Amygdala (tissue), 56 donors: ENCODE measurements around the gene SEC14L2.

Experiments
- DNase-seq, 56 donors: peaks; one replicate each; lab custom pipeline; 2025; lab: John Stamatoyannopoulos, UW

Gene SEC14L2

DNA sequence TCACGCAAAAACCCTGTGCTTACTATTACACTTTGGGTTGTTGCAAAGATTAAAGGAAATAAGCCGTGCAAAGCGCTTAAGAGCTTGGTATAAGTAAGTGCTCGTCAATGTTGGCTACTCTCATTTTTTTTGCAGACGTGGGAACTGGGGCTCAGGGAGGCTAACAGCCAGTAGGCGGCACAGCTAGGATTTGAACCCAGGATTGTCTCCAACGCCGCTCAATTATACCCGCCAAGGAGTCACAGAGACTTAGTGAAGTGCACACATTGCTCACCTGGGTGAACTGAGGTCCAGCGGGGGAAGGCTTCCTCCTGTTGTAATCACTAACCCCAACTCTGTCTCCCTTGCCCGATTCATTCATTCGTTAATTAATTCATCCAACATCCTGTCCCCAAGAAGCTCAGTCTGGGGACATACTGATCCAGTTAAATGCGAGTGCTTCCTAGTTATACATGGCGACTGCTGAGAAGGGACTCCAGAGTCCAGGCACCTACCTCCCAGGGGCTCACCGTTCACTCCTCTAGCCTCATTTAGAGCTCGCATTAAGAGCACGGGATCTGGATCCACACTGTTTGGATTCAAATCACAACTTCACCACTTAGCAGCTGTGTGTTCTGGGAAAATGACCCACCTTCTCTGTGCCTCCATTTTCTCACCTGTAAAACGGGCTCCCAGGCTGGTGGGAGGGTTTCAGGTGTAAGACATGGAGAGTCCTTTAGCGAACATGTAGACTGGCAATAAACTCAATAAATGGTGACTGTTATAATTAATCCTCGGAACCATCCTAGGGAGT is 27.9 kb downstream of the SEC14L2 start:
- peak in 14 of 56 donors; percentile 27 to 63 (median 49) for DNase-seq

DNA sequence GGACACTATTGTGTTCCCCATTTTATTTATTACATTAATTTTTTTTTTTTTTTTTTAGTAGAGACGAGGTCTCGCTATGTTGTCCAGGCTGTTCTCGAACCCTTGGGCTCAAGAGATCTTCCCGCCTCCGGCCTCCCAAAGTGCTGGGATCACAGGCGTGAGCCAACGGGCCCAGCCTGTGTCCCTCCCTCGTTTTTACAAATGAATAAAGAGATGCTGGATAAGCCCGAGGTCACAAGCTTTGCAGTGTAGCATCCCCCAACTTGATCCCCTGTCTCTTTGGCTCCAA is 28.5 kb downstream of the SEC14L2 start:
- no peak for DNase-seq

DNA sequence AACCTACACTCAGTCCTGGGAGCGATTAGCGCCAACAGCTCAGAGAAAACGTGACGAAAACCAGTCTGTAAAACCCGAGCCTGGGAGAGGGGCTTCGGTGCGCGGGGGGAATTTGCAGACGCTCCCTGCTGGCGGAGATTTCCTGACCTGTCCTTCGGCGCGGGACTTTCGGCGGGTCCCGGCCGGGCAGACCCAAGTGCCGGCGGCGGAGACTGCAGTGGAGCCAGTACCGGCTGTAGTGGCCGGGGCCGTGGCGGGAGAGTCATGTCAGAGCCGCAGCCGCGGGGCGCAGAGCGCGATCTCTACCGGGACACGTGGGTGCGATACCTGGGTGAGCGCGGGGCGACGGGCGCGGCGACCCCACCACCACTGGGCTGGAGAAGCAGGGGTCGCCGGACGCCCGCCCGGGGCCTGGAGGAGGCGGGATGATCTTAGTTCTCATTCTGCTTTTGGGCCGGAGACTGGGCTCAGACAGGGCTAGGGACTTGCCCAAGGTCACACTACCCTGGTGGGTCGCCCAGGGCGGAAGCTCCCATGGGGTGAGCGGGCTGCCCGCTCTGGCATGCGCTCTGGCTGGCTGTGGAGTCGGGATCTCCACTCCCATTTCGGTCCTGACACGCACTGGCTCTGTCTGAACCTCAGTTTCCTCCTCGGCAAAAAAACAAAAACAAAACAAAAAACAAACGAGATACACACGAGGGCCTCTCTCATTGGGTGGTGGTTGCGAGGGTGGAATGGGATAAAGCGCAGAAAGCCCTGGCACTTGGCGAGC is 29.0 kb downstream of the SEC14L2 start, which contains the start of gene MTFP1:
TSS of gene MTFP1 (plus strand) at position 153 of the 772 bp plus-strand sequence. CDS start at position 265, 112 bp downstream.
- DNase-seq: peak in 30 of 56 donors; percentile 5 to 57 (median 29)

DNA sequence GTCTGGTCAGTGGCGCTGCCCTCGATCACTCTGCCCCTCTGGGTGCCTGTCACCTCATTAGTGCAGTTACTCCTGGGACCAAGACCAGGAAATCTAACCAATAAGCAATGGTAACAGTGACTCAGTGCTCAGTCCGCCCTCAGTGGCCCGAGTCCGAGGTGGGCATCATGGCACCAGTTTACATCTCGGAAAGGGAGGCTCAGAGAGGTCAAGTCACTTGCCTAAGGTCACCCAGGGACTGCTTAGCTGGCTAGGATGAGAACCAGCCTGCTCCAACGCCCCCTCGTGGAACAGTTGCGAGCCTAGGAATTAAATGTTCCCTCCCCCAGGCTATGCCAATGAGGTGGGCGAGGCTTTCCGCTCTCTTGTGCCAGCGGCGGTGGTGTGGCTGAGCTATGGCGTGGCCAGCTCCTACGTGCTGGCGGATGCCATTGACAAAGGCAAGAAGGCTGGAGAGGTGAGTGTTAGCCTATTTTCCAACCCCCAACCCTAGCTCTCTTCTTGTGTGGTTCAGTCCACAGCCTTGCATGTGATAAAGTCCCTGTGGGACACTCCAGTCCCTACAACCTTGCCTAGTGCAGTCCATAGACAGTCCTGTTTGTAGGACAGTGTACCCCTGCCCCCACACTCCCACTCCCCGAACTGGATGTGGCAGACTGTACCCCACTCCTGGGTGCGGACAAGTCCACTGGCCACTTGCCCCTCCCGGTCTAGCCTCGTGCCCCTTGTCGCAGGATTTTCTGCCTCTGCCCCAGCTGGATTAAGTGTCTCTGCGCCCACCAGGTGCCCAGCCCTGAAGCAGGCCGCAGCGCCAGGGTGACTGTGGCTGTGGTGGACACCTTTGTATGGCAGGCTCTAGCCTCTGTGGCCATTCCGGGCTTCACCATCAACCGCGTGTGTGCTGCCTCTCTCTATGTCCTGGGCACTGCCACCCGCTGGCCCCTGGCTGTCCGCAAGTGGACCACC is 29.9 kb downstream of the SEC14L2 start:
- DNase-seq: peak in 46 of 56 donors; percentile 12 to 75 (median 48)

DNA sequence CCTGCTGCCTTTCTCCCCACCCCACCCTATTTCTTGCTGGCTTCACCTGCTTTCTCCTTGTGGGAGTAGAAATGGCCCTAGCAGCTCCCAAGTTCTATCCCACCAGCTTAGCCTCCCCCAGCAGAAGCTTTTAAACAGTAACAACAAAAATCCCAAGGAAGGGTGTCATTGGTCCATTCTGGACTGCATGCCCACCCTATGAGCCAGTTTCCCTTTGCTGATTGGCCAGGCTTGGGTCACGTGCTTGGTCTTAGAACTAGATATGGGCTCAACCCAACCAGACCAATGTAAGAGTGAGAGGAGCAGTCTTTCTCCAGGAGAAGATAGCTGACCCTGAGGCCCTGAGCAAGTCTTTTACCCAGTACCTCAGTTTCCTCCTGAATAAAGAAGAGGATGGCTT is 31.1 kb downstream of the SEC14L2 start:
- DNase-seq: no peak

DNA sequence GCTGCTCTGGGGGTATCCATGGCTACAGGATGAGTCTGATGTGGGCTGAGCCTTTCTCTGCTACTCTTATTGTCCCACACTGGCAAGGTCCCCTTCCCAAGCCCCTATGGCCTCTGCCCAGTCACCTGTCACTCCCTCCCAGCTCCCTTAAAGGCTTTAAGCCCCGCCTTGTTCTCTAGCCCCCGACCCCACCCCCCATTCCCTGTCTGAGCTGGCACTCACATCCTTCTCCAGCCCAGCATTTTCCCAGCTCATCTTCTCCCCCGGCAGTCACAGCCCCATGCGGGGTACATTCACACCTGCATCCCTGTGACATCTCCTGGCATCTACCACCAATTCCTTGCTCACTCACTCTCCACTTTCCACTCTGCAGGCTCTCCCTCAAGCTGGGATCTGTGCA is 33.1 kb downstream of the SEC14L2 start:
- no peak for DNase-seq

DNA sequence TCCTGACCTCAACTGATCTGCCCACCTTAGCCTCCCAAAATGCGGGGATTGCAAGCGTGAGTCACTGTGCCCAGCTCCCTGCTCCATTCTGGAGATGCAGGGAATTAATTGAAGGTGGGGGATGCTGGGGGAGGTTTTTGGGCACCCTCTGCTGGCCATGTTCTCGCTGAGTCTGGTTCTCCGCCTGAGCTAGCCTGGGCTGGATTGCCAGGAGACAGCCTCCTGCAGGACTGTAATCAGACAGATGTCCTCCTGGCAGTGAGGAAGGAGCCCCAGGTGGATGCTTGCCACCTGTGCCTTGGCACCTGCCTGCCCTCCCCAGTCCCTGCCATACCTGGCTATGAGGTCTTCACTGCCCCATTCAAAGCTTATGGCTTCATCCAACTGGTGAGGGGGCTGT is 34.1 kb downstream of the SEC14L2 start:
- no peak for DNase-seq

DNA sequence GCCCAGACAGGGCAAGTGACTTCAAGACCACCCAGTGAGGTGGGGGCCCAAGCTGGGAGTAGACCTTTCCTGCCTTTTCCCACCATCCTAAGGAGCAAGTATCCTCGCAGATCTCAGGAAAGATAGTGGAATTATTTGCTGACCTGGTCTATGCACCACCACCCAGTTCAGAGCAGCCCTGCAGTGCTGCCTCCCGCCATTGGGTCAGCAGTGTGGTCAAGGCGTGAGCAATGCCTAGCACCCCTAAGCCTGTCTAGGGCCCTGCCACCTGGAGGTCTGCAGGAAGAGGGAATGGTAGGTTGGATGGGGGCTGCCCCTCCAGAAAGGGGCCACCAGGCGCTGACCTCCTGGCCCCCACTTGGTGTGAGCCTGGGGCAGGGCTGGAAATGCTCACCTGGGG is 35.3 kb downstream of the SEC14L2 start:
- no peak for DNase-seq

DNA sequence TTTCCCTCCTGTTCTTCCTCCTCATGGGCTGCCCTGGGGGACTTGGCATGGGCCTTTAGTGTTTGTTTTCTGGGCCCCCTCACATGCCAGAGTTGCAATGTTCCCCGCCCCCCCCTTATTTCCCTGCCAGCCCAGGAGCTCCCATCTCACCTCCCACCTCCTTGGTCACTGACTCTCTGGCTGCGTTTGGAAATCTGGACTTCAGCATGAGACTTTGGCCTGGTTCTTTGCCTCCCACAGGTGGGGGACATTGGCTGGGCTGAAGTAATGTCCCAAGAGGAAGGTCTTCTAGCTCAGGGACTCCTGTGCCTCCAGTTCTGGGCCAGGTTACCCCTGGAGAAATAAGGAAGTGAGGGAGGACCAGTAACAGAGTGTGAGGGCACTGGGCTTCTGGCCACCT is 35.7 kb downstream of the SEC14L2 start:
- no peak for DNase-seq

DNA sequence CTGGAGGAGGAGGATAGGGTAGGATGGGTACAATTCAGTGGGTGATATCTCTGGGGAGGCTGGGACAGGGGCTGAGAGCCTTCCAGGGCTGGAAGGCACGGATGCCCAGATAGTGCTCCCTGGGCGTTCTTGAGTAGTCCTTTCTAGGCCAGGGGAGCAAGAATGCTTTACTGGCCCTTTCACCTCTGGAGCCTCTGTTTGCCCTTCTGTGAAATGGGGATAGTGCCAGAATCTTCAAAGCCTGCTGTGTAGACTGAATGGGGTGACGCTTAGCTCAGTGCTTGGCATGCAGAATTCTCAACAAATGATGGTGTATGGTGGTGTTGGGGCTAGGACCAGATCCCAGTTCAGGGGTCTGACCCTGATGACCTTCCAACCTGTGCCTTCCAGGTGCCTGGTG is 36.4 kb downstream of the SEC14L2 start:
- DNase-seq: no peak

DNA sequence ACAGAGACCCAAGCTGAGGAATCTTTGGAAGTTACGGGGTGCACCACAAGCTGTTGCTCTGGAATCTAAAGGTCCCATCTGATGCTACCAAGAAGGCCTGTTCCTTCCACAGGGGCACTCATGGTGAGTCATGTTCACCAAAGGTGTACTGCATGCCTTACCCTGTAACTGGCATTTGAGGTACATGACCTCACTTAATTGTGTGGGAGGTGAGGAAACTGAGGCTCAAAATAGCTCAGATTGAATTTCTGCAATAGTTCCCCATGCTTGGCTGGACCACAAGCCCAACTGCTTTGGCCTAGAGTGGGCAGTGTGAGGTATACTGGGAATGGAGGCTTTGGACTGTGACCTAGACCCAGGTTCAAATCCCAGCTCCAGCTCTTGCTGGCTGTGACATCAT is 37.0 kb downstream of the SEC14L2 start:
- DNase-seq: no peak

DNA sequence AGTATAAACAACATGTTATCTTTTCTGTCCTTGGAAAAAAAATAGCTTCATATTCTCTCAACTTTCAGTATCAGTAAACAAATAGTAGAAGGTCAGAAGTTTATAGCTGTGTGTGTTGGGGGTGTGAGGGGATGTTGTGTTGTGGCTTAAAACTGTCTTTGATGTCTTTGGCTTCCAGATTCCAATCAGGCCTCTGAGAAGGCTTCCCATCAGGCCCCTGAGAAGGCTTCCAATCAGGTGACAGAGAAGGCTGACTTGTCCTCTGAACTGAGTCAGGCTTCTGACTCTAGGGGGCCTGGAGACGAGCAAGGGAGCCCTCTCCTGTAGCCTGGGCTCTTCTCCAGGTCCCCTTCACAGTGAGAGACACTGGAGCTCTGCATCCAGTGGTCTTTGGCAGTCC is 38.0 kb downstream of the SEC14L2 start:
- no peak for DNase-seq

DNA sequence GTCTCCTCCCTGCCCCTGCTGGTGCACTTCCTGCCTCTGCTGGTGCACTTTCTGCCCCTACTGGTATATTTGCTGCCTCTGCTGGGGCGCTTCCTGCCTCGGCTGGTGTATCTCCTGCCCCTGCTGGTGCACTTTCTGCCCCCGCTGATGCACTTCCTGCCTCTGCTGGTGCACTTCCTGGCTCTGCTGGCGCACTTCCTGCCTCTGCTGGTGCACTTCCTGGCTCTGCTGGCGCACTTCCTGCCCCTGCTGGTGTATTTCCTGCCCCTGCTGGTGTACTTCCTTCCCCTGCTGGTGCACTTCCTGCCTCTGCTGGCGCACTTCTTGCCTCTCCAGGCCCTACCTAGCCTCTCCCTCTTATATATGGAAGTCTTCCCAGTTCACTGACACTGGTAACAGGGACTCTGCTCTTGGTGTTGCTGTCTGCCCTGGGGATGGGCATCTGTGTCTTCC is 38.9 kb downstream of the SEC14L2 start:
- no peak for DNase-seq

DNA sequence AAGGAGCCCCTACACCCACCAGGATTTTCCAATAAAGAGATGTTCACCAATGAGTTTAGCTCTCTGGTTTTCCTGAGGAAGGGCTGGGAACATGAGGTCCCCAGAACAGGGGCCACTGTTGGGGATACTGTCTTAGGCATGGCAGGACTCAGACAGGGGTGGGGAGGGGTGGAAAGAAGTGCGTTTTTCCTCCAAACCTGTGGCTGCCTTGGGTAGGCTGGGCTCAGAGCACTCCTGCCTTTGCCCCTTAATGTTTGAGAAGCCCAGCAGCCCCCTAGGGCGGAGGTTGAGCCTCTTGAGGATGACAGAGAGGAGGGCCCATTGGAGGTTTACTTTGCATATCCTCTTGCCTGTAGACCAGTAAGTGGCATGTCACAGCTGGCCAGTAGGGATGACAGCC is 39.4 kb downstream of the SEC14L2 start:
- no peak for DNase-seq

DNA sequence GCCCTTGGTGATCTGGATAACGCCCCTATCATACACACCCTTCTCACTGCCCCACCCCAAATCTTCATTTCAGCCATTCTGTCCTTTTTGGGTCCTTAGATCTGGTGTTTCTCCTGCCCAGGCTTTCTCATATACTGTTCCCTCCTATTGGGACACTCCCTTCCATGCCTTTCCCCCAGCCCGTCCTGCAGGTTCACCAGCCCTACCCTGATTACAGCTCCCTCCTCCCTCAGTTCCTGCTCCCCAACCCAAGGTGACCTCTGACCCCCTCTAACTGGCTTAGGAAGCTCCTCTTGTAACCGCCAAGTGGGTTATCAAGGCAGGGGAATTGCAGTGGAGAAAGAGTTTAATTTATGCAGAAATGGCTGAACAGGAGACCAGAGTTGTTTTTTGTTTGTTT is 41.7 kb downstream of the SEC14L2 start:
- no peak for DNase-seq

DNA sequence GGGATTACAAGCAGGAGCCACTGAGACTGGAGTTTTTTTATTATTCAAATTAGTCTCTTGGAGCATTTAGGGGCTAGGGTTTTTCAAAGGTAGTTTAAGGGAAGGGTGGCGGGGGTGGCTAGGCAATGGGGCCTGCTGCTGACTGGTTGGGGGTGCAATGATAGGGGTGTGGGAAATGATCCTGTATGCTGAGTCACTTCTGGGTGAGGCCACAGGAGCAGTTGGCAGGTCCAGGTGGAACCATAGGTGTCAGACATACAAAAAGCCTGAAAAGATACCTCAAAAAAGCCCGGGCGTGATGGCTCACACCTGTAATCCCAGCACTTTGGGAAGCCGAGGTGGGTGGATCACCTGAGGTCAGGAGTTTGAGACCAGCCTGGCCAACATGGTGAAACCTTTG is 42.4 kb downstream of the SEC14L2 start:
- DNase-seq: no peak

DNA sequence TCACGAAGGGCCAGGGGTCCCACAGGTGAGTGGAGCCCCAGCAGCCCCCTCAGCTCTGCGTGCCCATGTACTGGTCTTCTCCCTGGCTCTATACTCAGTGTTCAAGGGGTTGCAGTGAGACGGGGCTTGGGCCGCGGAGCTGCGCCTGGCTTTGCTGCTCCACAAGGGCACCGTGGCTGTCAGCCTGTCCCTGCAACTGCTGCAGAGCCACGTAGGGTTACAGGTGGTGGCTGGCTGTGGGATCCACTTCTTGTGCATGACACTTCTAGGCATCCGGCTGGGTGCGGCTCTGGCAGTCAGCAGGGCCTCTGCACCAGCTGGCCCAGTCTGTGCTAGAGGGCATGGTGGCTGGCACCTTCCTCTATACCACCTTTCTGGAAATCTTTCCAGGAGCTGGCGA is 43.0 kb downstream of the SEC14L2 start:
- DNase-seq: no peak

DNA sequence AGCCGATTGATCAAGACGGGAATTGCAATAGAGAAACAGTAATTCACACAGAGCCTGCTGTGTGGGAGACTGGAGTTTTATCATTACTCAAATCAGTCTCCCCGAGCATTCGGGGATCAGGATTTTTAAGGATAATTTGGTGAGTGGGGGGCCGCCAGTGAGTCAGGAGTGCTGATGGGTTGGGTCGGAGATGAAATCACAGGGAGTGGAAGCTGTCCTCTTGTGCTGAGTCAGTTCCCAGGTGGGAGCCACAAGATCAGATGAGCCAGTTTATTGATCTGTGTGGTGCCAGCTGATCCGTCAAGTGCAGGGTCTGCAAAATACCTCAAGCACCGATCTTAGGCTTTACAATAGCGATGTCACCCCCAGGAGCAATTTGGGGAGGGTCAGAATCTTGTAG is 44.3 kb downstream of the SEC14L2 start:
- no peak for DNase-seq

DNA sequence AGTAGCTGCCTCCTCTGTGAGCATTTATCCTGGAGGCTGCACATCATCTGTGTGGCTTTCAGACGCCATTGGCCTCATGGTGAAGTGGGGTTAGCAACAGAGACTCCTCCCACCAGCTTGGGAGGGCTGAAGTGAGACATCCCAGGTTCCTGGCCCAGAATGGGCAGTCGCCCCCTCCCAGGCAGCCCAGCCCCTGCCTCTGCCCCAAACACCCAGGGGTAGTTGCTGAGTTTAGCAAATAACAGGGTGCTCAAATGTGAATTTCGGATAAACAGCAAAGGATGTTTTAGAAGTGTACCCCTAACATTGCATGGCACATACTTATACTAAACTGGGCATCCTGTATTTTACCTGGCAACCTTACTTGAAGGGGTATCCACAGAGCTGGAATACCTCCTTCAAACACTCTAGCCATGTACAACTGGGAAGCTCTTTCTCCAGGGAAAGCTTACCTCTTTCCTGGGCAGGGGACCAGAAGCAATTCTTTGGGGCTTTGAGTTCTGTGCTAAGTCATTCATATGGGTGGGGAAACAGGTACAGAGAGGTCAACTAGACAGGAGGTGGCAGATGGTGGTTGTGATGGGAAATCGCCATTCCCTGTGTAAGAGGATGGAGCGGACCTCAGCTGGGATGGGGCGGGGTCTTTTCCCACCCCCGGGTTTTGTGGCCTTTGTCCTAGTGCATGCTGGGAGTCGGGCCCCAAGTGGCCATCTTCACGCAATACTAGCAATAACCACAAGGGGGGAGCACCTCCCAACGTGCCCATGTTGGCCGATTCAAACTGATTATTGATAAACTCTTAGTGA is 48.0 kb downstream of the SEC14L2 start:
- DNase-seq: peak in 36 of 56 donors; percentile 4 to 77 (median 34)
